ENCODE data around the gene ADGRB3.
"Not testable (repeated sequence)": the region's sequence is repeated elsewhere in the genome, so short reads cannot be mapped to it uniquely, and the experiment has no call there.

ADGRB3 gene

GRCh38 chr6:68973066-68973465 is 338.0 kb downstream of the ADGRB3 start:
- no peak for DNase-seq

GRCh38 chr6:68975064-68975463 is 340.0 kb downstream of the ADGRB3 start:
- DNase-seq: peak; percentile 15

GRCh38 chr6:68975816-68976215 is 340.7 kb downstream of the ADGRB3 start:
- no peak for DNase-seq

DNA sequence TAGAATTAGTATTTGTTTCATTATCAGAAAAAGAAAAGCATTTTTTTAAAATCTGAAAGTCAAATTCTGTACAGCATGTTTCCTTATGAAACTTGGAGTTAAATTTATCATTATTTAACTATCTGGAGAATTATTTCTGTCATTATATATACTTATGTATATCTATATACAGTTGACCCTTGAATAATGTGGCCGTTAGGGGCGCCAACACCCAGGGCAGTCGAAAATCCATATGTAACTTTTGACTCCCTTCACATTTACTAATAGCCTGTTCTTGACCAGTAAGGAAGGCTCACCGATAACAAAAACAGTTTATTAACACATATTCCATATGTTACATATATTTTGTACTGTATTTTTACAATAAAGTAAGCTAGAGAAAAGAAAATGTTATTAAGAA is 341.2 kb downstream of the ADGRB3 start:
- DNase-seq: no peak

- peak; percentile 9 for DNase-seq
Observed at GRCh38 chr6:68978411-68978810, 343.3 kb downstream of the ADGRB3 start.

GRCh38 chr6:68981668-68982067 is 346.6 kb downstream of the ADGRB3 start:
- DNase-seq: not testable (repeated sequence)

DNA sequence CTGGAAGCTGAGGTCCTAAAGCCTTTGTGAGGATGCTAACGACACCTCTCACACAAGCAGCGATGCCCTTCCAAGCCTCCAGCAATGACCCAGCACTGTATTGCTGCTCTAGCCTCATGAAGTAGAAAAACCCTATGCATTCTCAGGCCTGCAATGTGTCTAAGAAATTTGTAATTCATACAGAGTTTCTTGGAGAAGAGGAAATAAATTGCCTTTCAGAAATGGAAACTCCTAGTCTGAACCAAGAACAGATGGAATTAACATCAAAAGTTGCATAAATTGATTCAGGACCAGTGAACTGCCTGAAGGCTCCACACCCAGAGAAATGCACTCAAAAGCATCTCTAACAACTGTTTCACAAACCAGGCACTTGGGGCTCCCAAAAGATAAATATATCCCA is 353.6 kb downstream of the ADGRB3 start:
- DNase-seq: no peak

GRCh38 chr6:68990317-68990716 is 355.2 kb downstream of the ADGRB3 start:
- no peak for DNase-seq

DNA sequence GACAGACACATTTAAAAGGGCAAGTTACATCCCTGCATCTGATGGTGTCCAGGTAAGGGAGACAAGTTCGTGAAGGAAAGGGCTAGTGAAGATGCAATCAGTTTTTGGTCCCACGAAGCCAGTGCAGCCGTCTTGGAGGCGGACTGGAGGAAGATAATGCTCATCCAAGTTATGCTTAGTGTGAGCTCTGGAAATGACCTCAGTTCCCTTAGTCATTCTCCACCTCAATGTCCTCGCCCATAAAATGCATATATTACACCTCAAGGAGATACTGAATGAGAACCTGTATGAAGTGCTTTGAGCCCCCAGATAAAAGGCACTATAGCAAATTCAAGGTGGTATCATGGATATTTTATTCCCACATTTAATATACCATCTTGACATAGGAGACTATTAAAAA is 358.8 kb downstream of the ADGRB3 start:
- no peak for DNase-seq

- DNase-seq: no peak
Observed at GRCh38 chr6:68994521-68994920, 359.4 kb downstream of the ADGRB3 start.

- DNase-seq: peak; percentile 44
Observed at GRCh38 chr6:69005199-69005598, 370.1 kb downstream of the ADGRB3 start.

- DNase-seq: no peak
Observed at GRCh38 chr6:69007781-69008180, 372.7 kb downstream of the ADGRB3 start.

- no peak for DNase-seq
Observed at GRCh38 chr6:69012211-69012610, 377.1 kb downstream of the ADGRB3 start.

DNA sequence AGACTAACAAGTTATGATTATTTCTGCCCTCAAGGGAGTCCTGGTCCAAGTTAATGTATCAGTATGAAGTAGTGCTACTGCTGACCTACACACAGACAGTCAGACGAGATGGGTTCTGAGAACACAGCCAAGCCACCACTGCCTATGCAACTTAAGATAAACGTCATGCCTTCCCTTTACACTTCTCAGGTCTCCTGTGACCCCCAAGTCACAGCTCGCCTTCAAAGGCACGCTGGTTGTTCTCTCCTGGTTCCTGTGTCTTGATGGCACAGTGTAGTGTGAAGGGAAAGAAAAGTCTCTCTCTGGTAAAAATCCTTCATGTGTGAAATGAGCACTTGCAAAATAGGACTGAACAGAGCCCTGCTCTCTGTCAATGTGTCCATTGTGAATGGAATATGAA is 377.8 kb downstream of the ADGRB3 start:
- no peak for DNase-seq

DNA sequence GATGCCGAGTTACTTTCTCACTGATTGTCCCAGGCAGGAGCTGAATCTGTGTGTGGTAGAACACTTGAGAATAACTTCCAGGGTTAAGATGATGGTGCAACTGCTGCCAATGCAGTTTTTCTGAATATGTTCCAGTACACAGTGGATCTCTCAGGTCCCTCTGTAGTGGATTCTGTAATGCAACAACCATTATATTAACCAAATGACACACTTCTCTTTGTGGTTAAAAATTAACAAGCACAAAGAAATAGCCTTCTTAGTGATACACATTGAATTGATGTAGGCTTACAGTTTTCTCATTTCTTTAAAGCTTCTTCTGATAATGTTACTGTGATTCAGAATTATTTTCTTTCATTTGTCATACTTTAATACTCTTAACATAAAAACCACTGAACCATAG is 383.8 kb downstream of the ADGRB3 start:
- no peak for DNase-seq

DNA sequence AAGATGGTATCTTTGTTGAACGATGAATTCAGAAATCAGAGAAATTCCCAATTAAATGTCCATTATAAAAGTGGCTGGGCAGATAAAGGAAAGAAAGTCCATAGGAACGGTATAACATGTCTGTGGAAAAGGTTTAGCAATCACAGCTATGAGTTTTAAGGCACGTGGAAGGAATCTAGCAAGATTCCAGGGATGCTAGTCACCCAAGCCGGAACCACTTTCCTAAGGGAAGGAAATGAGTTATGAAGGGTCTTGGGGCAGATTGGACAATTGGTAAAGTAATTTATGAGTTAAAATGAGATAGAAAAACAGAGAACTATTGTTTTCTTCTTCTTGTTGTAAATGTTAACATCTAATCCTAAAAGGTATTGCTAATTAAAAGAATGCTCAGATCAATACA is 384.8 kb downstream of the ADGRB3 start:
- peak; percentile 76 for DNase-seq

DNA sequence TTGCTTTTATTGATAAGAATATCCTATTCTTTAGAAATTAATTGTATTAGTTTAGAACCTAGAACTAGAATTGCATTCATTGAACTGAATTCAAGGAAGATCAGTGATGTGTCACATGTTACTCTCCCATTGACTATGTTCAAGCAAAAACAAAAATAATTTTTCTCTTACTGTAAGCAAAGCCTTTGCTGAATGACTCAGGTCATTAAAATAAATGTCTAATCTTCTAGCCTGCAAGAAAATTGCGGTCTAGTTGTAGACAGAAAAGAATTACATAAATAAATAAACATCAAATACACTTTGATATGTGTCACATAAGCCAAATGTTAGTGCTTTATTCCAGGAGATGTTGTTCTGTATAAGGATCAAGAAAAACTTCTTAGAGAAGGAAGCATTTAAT is 387.9 kb downstream of the ADGRB3 start:
- DNase-seq: peak; percentile 78

DNA sequence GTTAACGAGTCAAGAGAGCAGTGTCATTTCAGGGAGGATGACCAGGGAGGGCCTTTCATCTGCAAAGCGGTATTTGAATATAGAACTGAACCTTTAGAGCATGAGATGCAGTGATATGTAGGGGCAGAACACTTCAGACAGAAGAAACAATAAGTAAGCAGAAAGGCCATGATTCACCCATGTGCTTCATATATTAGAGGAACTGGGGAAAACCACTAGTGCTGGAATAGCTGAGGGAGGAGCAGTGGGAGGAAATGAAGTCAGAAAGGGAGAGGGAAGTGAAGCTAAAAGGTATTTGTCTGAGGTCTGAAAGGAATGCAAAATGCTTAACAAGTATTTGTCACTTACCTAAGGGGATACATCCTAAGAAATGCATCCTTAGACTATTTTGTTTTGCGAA is 391.2 kb downstream of the ADGRB3 start:
- DNase-seq: peak; percentile 84

DNA sequence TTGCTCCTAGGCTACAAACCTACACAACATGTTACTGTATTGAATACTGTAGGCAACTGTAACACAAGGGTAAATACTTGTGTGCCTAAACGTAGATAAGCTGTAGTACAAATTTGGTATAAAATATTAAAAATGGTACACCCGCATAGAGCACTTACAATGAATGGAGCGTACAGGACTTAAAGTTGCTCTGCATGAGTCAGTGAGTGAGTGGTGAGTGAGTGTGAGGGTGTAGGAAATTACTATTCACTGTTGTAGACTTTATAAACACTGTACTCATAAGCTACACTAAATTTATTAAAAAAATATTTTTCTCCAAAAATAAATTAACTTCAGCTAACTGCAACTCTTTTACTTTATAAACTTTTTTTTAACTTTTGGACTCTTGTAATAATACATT is 391.6 kb downstream of the ADGRB3 start:
- peak; percentile 45 for DNase-seq

GRCh38 chr6:69027861-69028260 is 392.8 kb downstream of the ADGRB3 start:
- peak; percentile 44 for DNase-seq

DNA sequence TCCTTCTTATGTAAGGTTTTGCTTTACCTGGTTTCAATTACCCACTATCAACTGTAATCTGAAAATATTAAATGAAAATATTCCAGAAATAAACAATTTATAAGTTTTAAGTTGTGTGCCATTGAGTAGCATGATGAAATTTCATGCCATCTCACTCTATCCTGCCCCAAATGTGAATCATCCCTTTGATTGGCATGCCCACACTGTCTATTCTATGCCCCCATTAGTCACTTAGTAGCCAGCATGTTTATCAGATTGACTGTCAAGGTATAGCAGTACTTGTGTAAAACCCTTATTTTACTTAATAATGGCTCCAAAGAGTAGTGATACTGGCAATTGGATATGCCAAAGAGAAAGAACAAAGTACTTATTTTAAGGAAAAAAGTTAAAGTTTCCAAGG is 403.8 kb downstream of the ADGRB3 start:
- no peak for DNase-seq

DNA sequence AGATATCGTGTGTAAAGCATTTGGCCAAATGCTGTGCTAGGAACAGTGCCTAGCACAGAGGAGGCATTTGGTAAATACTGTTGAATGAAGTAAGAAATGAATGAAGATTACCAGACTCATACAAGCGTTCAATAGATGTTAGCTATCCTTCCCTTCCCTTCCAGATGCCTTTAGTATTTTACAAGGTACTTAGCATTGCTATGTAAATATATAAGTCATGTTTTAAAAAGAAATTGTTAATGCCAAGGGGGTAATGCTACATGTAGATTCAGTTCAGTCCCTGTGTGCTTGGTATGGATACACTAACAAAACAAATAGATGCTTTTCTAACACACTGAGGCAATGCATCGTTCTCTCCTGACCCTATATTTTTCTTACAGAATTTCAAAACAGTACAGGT is 407.2 kb downstream of the ADGRB3 start:
- DNase-seq: no peak

- no peak for DNase-seq
Observed at GRCh38 chr6:69044534-69044933, 409.5 kb downstream of the ADGRB3 start.

GRCh38 chr6:69059413-69059812 is 424.3 kb downstream of the ADGRB3 start:
- DNase-seq: no peak

DNA sequence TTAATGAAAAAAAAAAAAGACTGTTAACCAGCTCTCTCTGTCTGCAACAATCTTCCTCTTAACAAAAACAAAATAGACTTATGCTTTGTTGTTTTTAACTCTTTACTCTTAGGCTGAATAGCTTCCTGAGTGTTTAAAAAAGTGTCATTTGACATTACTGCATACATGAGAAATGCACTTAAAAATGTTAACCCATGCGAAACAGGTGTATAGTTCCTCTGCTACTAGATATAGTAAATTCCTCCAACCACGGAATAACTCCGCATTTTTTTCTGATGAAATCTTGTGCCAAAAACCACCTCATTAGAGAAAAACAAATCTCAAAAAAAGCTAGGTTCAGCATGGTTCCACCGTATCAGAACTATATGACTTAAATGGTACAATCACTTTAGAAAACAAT is 426.0 kb downstream of the ADGRB3 start:
- peak; percentile 3 for DNase-seq

DNA sequence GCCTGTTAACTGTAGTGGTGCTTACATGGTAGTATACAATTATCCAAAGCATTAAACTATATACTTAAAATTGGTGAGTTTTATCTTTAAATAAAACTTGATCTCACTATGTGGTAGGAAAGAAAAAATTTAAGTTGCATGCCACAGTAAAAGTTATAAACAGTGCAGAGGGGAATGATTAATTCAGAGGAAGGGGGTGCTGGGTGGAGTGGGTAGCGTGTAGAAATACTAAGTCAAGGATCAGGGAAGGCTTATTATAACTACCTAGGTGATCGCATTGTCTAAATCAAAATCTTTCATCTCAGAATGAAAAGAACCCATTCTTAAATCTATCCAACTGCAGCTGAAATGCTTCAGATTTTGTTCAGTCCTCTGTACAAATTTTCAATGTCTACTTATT is 428.3 kb downstream of the ADGRB3 start:
- DNase-seq: no peak

Data from fibroblast of skin of right biceps (primary cell).